Karpas-422 (cell line): ENCODE measurements around the gene GNG7. TPM values are rescaled to one million over a fixed set of nuclear protein-coding genes. Genes with fewer than 3 reads are reported as not detected.
"Not testable (repeated sequence)": the region's sequence is repeated elsewhere in the genome, so short reads cannot be mapped to it uniquely, and the experiment has no call there.

ENCODE experiments used
- DNase-seq: peaks from one replicate; pipeline ENCODE4 v3.0.0-alpha.2; 2015
- H2AFZ ChIP-seq: fragments of 200-600 bp; sonication (generic); 2 replicates; pipeline ENCODE4 v1.6.1; 2014; ENCODE audit warnings: antibody characterized with exemption, low read length, mixed read lengths
- H3K27ac ChIP-seq: fragments of 200-600 bp; sonication (generic); 2 replicates; pipeline ENCODE4 v1.5.1; 2014; ENCODE audit warnings: mild to moderate bottlenecking, low read length, moderate library complexity
- H3K27me3 ChIP-seq: fragments of 200-600 bp; sonication (generic); 2 replicates; pipeline ENCODE4 v1.6.1; 2014; ENCODE audit warnings: low read length, mixed read lengths
- H3K36me3 ChIP-seq: fragments of 200-600 bp; sonication (generic); 2 replicates; pipeline ENCODE4 v1.6.1; 2014; ENCODE audit warnings: low read length, mixed read lengths; ENCODE audit not compliant: insufficient read depth
- H3K4me1 ChIP-seq: fragments of 200-600 bp; sonication (generic); 2 replicates; pipeline ENCODE4 v1.6.1; 2014; ENCODE audit warnings: mild to moderate bottlenecking, low read length, mixed read lengths
- H3K4me2 ChIP-seq: fragments of 200-600 bp; sonication (generic); 2 replicates; pipeline ENCODE4 v1.6.1; 2014; ENCODE audit warnings: low read length, low read depth, mild to moderate bottlenecking; ENCODE audit not compliant: poor library complexity, severe bottlenecking
- H3K4me3 ChIP-seq: fragments of 200-600 bp; sonication (generic); 2 replicates; pipeline ENCODE4 v1.5.1; 2014; ENCODE audit warnings: mild to moderate bottlenecking, antibody characterized with exemption, low read length, mixed read lengths
- H3K79me2 ChIP-seq: fragments of 200-600 bp; sonication (generic); 2 replicates; pipeline ENCODE4 v1.6.1; 2014; ENCODE audit warnings: mild to moderate bottlenecking, low read length, mixed read lengths
- H3K9ac ChIP-seq: fragments of 200-600 bp; sonication (generic); 2 replicates; pipeline ENCODE4 v1.6.0; 2014; ENCODE audit warnings: low read length
- H3K9me2 ChIP-seq: fragments of 200-600 bp; sonication (generic), shearing (Covaris generic); replicated peaks from 2 replicates; pipeline ENCODE4 v1.6.0; 2014; ENCODE audit warnings: mild to moderate bottlenecking, low read length, moderate library complexity; ENCODE audit not compliant: insufficient read depth
- H3K9me3 ChIP-seq: fragments of 300-700, 200-600 bp; sonication (generic); 2 replicates; pipeline ENCODE4 v1.6.1; 2014; ENCODE audit warnings: low read length, mixed read lengths
- H4K20me1 ChIP-seq: fragments of 200-600 bp; sonication (generic); 2 replicates; pipeline ENCODE4 v1.6.1; 2014; ENCODE audit warnings: mild to moderate bottlenecking, antibody characterized with exemption, low read length, low read depth; ENCODE audit not compliant: insufficient read depth
- total RNA-seq: library from RNA; depleted of rRNA; stranded (reverse); fragments of >200 nt; shearing (Covaris generic); gene quantifications from 2 replicates; pipeline ENCODE4 v1.2.3, GENCODE V29; 2014; ENCODE audit warnings: low replicate concordance

Gene GNG7
- total RNA-seq, 1 experiment from 2014 or later = 0.19 TPM

GRCh38 chr19:2524840-2525723 is 177.4 kb downstream of the GNG7 start:
- no peaks in the 10 kb centered on the region for H3K27me3 ChIP-seq
- H3K9ac ChIP-seq = no peak overlapping the region; the same call in 1 of the 2 replicates
- no peak overlapping the region for H2AFZ ChIP-seq
- H3K9me3 ChIP-seq = no peaks in the 10 kb centered on the region
- no peaks in the 10 kb centered on the region for H3K36me3 ChIP-seq
- peak; percentile 54 for DNase-seq
- H3K4me1 ChIP-seq = peaks cover 10% of the 10 kb centered on the region
- H3K27ac ChIP-seq = no peak overlapping the region
- H3K79me2 ChIP-seq = no peaks in the 10 kb centered on the region
- H3K4me2 ChIP-seq = peak overlapping the region; percentile 42
- peak overlapping the region; percentile 1; the same call in 1 of the 2 replicates for H3K4me3 ChIP-seq
- no peaks in the 10 kb centered on the region for H4K20me1 ChIP-seq
- H3K9me2 ChIP-seq = no peaks in the 10 kb centered on the region

- no peak for DNase-seq
- Histone ChIP-seq H3K36me3 (no peaks in the 10 kb centered on the region), H3K4me2 (no peak overlapping the region), H2AFZ (no peak overlapping the region), H3K4me3 (no peak overlapping the region), H3K9ac (no peak overlapping the region), H3K4me1 (peaks cover 10% of the 10 kb centered on the region), H3K9me3 (no peaks in the 10 kb centered on the region), H4K20me1 (no peaks in the 10 kb centered on the region), H3K79me2 (no peaks in the 10 kb centered on the region), H3K27me3 (no peaks in the 10 kb centered on the region), H3K27ac (no peak overlapping the region), H3K9me2 (no peaks in the 10 kb centered on the region)
These were observed 178.1 kb downstream of the GNG7 start for GRCh38 chr19:2524361-2524839.

- H2AFZ ChIP-seq = no peak overlapping the region
- no peak for DNase-seq
These were observed 178.7 kb downstream of the GNG7 start for GRCh38 chr19:2523630-2524311.

GRCh38 chr19:2519482-2519881 is 183.0 kb downstream of the GNG7 start:
- no peaks in the 10 kb centered on the region for H3K4me1 ChIP-seq
- no peak for DNase-seq
- H3K4me3 ChIP-seq = no peak overlapping the region
- no peaks in the 10 kb centered on the region for H4K20me1 ChIP-seq
- no peak overlapping the region for H3K9ac ChIP-seq
- H3K27me3 ChIP-seq = no peaks in the 10 kb centered on the region
- no peaks in the 10 kb centered on the region for H3K79me2 ChIP-seq
- H3K27ac ChIP-seq = no peak overlapping the region
- no peak overlapping the region for H2AFZ ChIP-seq
- H3K36me3 ChIP-seq = no peaks in the 10 kb centered on the region
- H3K9me2 ChIP-seq = no peaks in the 10 kb centered on the region
- no peak overlapping the region for H3K4me2 ChIP-seq
- no peaks in the 10 kb centered on the region for H3K9me3 ChIP-seq

More at GRCh38 chr19:2523630-2524311, 178.7 kb downstream of the GNG7 start:
- Histone ChIP-seq H3K79me2 (no peaks in the 10 kb centered on the region), H3K4me1 (peaks cover 10% of the 10 kb centered on the region), H3K27ac (no peak overlapping the region), H3K36me3 (no peaks in the 10 kb centered on the region), H3K4me2 (no peak overlapping the region), H3K9ac (no peak overlapping the region), H3K9me2 (no peaks in the 10 kb centered on the region), H3K4me3 (no peak overlapping the region), H3K27me3 (no peaks in the 10 kb centered on the region), H3K9me3 (no peaks in the 10 kb centered on the region), H4K20me1 (no peaks in the 10 kb centered on the region)

- H3K4me1 ChIP-seq, H2AFZ ChIP-seq, H3K9ac ChIP-seq, H3K4me2 ChIP-seq, H4K20me1 ChIP-seq, H3K36me3 ChIP-seq, H3K79me2 ChIP-seq, H3K9me2 ChIP-seq, DNase-seq, H3K9me3 ChIP-seq, H3K27ac ChIP-seq, H3K4me3 ChIP-seq, H3K27me3 ChIP-seq: not testable (repeated sequence)
These were observed 183.6 kb downstream of the GNG7 start for GRCh38 chr19:2518856-2519255.

GRCh38 chr19:2517881-2518601 is 184.5 kb downstream of the GNG7 start:
- Histone ChIP-seq H3K4me3 (no peak overlapping the region), H3K9ac (no peak overlapping the region), H3K36me3 (no peaks in the 10 kb centered on the region), H3K9me3 (no peaks in the 10 kb centered on the region), H3K4me2 (no peak overlapping the region), H3K27me3 (no peaks in the 10 kb centered on the region), H3K9me2 (no peaks in the 10 kb centered on the region), H3K79me2 (no peaks in the 10 kb centered on the region), H2AFZ (no peak overlapping the region), H4K20me1 (no peaks in the 10 kb centered on the region), H3K27ac (no peak overlapping the region), H3K4me1 (no peaks in the 10 kb centered on the region)
- DNase-seq = no peak

GRCh38 chr19:2516727-2517126 is 185.8 kb downstream of the GNG7 start:
- H3K9me3 ChIP-seq = no peaks in the 10 kb centered on the region
- DNase-seq = no peak
- no peaks in the 10 kb centered on the region for H3K9me2 ChIP-seq
- H3K36me3 ChIP-seq = no peaks in the 10 kb centered on the region
- H2AFZ ChIP-seq = no peak overlapping the region
- peaks cover 1% of the 10 kb centered on the region; the same call in 1 of the 2 replicates for H3K4me1 ChIP-seq
- H4K20me1 ChIP-seq = no peaks in the 10 kb centered on the region
- H3K27ac ChIP-seq = no peak overlapping the region
- no peak overlapping the region for H3K4me3 ChIP-seq
- H3K79me2 ChIP-seq = no peaks in the 10 kb centered on the region
- no peak overlapping the region for H3K9ac ChIP-seq
- no peaks in the 10 kb centered on the region for H3K27me3 ChIP-seq
- H3K4me2 ChIP-seq = no peak overlapping the region
